GM21576 (cell line): ENCODE data around the gene NCAM2.
"Not testable (repeated sequence)": the region's sequence is repeated elsewhere in the genome, so short reads cannot be mapped to it uniquely, and the experiment has no call there.

Experiments
- ATAC-seq: cut with Tn5 transposase; IDR thresholded peaks from one replicate; pipeline ENCODE4 v1.9.1; 2021; ENCODE audit warnings: mild to moderate bottlenecking, moderate library complexity; ENCODE audit not compliant: unreplicated experiment

The NCAM2 gene

GRCh38 chr21:21290751-21291150 is 292.5 kb downstream of the NCAM2 start:
- ATAC-seq = no peak

DNA sequence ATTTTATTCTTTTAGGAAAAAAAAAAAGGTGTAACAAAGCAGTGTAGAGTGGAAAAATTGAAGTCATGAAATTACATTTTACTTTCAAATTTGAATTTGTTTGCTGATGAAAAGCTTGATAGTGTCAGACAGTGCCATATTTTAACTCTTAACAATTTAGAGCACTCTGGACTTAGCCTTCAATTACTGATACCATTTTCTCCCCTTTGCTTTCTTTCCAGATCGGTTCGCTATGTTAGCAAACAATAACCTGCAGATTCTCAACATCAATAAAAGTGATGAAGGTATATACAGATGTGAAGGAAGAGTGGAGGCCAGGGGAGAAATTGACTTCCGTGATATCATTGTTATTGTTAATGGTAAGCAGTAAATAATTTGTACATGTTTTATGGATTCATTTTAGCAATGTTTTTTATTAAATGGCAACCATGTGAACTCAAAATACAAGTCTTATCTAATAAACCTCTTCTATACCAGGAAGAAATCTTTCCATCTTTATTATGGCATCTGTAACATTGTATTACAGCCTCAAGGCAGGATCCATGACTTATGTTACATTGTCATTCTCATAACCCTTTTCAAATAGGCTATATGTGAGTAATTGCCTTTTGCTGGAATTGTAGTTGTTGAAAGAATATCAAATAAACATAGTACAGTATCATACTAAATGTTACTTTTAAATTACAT is 293.8 kb downstream of the NCAM2 start:
- no peak for ATAC-seq

GRCh38 chr21:21295303-21295702 is 297.1 kb downstream of the NCAM2 start:
- ATAC-seq = no peak

GRCh38 chr21:21297211-21297610 is 299.0 kb downstream of the NCAM2 start:
- ATAC-seq = no peak

- no peak for ATAC-seq
Observed at GRCh38 chr21:21301013-21301412, 302.8 kb downstream of the NCAM2 start.

GRCh38 chr21:21309510-21309909 is 311.3 kb downstream of the NCAM2 start:
- ATAC-seq = no peak

DNA sequence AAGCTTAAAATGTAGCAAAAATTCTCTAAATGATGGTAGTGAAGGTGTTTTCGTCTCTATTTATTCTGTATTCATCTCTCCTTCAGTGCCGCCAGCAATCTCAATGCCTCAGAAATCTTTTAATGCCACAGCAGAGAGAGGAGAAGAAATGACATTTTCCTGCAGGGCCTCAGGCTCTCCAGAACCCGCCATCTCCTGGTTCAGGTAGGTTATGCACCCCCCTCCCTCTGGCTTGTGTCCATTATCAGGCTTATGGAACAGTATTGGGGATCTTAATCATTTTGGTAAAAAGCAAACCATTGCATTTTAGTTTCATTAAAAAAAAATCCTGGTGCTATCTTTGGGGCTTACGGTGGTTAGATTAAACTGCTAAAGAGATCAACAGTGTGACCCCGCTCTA is 326.1 kb downstream of the NCAM2 start:
- no peak for ATAC-seq

DNA sequence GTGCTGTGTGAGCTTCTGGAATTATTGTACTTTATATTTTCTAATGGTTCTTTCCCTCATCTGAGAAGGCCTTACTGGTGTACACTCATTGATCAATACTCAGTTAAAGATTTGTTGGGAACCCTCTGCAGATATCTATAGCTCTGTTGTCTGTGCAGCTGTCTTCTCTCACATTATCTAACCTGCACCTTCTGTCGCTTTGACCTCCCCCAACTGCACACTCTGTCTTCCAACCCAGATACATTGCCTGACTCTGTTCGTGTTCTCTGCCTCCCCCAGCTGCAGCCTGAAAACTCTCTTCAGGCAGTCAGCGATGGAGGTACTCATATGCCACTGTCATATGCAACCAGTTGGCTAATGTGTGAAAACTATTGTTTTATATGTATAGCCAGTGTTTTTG is 334.3 kb downstream of the NCAM2 start:
- no peak for ATAC-seq

DNA sequence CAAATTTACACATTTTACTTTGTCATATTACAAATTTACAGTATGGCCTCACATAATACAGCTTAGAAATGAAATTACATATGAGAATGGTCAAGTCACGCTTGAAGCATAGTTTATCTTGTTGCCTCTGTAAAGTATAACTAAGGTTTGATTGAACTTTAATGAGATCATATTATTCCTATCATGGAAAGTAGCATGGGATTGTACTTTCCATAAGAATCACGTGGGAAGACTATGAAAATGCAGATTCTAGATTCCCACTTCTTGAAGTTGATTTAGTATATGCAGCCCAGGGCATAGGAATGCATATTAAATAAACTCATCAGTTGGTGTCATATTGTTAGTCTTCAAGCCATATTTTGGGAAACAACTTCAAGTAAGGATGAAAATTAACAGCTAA is 342.8 kb downstream of the NCAM2 start:
- no peak for ATAC-seq

DNA sequence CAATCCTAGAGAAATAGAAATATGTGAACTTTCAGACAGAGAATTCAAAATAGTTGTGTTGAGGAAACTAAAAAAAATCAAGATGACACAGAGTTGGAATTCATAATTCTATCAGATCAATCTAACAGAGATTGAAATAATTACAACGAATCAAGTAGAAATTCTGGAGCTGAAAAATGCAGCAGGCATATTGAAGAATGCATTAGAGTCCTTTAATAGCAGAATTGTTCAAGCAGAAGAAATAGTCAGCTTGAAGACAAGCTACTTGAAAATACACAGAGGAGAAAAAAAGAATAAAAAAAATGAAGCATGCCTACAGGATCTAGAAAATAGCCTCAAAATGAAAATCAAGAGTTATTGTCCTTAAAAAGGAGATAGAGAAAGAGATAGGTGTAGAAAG is 347.1 kb downstream of the NCAM2 start:
- ATAC-seq = no peak

GRCh38 chr21:21345872-21346271 is 347.7 kb downstream of the NCAM2 start:
- no peak for ATAC-seq

- ATAC-seq = no peak
Observed at GRCh38 chr21:21366277-21366676, 368.1 kb downstream of the NCAM2 start.

GRCh38 chr21:21367583-21367982 is 369.4 kb downstream of the NCAM2 start:
- ATAC-seq = no peak

- ATAC-seq = no peak
Observed at GRCh38 chr21:21373969-21374368, 375.8 kb downstream of the NCAM2 start.

DNA sequence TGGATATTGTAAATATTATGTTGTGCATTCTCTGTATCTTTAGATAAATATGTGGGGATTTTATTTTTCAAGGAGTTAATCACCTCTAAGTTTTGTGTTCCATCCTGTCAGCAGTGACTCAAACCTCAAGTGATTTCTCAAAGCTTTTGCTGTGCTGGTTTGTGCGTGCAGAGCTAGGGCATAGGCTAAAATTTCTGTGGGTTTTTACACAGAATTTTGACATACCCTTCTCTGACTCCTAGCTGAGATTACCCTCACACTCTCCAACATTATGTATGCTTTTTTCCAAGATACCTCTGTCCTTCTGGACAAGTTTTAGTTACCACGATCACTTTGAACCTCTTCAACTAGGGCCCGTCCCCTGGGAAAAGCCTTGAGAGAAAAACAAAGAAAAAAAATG is 384.9 kb downstream of the NCAM2 start:
- no peak for ATAC-seq

- ATAC-seq = no peak
Observed at GRCh38 chr21:21384977-21385376, 386.8 kb downstream of the NCAM2 start.

- no peak for ATAC-seq
Observed at GRCh38 chr21:21385404-21385803, 387.2 kb downstream of the NCAM2 start.

GRCh38 chr21:21387916-21388315 is 389.7 kb downstream of the NCAM2 start:
- ATAC-seq = no peak

- ATAC-seq = no peak
Observed at GRCh38 chr21:21394064-21394463, 395.9 kb downstream of the NCAM2 start.

DNA sequence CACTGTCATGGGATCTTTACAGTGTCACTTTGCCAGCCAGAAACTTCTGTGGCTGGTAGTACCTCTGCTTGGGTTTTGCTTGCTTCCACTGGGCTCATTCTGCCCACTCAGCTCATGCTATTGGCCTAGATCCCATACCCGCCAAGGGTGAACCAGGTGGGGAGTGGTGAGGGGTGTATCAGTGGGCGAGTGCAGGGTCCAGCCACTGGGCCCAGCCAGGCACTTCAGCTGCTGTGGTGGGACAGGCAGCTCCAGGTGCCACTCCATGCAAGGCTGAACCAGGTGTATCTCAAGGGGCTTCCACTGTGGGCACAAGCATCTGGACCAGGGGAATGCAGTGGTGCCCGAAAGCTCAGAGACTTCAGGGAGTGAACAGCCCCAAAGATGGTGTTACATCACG is 398.2 kb downstream of the NCAM2 start:
- ATAC-seq = no peak

DNA sequence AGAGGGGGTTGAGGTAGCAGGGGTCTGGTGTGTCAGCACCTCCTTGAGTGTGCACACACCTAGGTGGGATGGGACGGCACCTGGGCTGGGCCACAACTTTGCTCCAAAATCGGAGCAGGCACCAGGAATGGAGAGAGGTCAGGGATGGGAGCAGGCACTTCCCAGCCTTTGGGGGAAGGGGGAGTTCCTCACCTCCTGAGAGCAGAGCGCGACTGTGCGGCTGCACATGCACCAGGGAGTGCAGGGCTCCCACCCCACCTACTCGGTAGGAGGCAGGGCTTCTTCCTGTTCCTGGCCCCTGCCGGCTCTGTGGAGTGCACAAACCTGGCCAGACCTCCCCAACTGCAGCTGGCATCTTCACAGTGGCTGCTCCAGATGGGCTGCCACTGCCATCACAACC is 399.3 kb downstream of the NCAM2 start:
- ATAC-seq = no peak

DNA sequence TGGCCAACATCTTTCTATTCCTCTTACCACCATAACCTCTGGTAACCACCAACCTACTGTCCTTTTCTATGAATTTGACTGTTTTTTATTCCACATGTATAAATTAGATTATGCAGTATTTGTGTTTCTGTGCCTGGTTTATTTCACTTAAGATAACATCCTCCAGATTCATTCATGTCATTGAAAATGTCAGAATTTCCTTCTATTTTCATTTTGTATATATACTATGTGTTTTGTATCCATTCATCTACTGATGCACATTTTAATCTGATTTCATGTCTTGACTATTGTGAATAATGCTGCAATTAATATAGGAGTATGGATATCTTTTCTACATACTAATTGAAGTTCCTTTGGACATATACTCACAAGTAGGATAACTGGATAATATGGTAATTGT is 403.2 kb downstream of the NCAM2 start:
- ATAC-seq = no peak

DNA sequence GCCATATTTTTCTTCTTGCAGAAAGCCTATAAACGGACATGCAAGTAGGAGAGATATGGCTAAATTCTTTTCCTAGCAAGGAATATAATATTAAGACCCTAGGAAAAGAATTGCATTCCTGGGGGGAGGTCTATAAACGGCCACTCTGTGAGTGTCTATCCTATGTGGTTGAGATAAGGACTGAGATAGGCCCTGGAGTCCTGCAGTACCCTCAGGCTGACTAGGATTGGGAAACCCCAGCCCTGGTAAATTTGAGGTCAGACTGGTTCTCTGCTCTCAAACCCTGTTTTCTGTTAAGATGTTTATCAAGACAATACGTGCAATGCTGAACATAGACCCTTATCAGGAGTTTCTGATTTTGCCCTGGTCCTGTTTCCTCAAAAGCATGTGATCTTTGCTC is 404.0 kb downstream of the NCAM2 start:
- ATAC-seq = not testable (repeated sequence)
